IMR-90 (cell line): ENCODE data around the gene ZNF764. TPM values are rescaled to one million over a fixed set of nuclear protein-coding genes. Genes with fewer than 3 reads are reported as not detected.

Source experiments
- ATAC-seq: fragments of 200-7000 bp; cut with Tn5 transposase; 2 replicates; pipeline ENCODE4 v1.9.1; 2020; ENCODE audit warnings: low read depth, mild to moderate bottlenecking, moderate library complexity
- BruUV-seq: library from RNA; stranded (reverse); fragments of 400-500 nt; replicated peaks from 2 replicates; lab custom pipeline; 2021; lab: Mats Ljungman, UMichigan
- CTCF ChIA-PET: fragments of 300-600 bp; formaldehyde crosslinking; extraction: SDS; loops from one replicate; lab custom pipeline; 2021; ENCODE audit warnings: antibody characterized with exemption; lab: Yijun Ruan, JAX
- POLR2A ChIA-PET: fragments of 300-600 bp; sonication (Branson Sonifier 250); formaldehyde crosslinking; loops from one replicate; lab custom pipeline; 2022; ENCODE audit warnings: antibody characterized with exemption; ENCODE audit not compliant: unreplicated experiment; lab: Charles Lee
- DNase-seq: peaks from one replicate; pipeline ENCODE4 v3.0.0; 2013
- H2AFZ ChIP-seq: replicated peaks from 2 replicates; pipeline ENCODE3; 2013; ENCODE audit warnings: low read length, mild to moderate bottlenecking; ENCODE audit not compliant: poor library complexity
- H2AK5ac ChIP-seq: 2 replicates; pipeline ENCODE4 v1.6.1; 2013; ENCODE audit warnings: low read depth, low read length, inconsistent platforms
- H2AK9ac ChIP-seq: replicated peaks from 2 replicates; pipeline ENCODE3; 2013; ENCODE audit warnings: mild to moderate bottlenecking, low read depth, low read length, moderate library complexity; ENCODE audit not compliant: poor library complexity
- H2BK120ac ChIP-seq: 2 replicates; pipeline ENCODE4 v1.6.1; 2013; ENCODE audit warnings: low read depth, low read length, inconsistent platforms
- H2BK15ac ChIP-seq: 3 replicates; pipeline ENCODE4 v1.6.1; 2013; ENCODE audit warnings: low read depth, low read length, inconsistent platforms
- H2BK20ac ChIP-seq: 2 replicates; pipeline ENCODE4 v1.6.1; 2013; ENCODE audit warnings: low read depth, mild to moderate bottlenecking, inconsistent platforms, low read length, moderate library complexity
- H2BK5ac ChIP-seq: 2 replicates; pipeline ENCODE4 v1.6.1; 2013; ENCODE audit warnings: mild to moderate bottlenecking, low read depth, low read length, inconsistent platforms; ENCODE audit not compliant: poor library complexity, severe bottlenecking
- H3K14ac ChIP-seq: replicated peaks from 2 replicates; pipeline ENCODE4 v1.6.1; 2013; ENCODE audit warnings: low read depth, low read length, inconsistent platforms
- H3K18ac ChIP-seq: 2 replicates; pipeline ENCODE4 v1.6.1; 2013; ENCODE audit warnings: low read depth, low read length, control low read depth
- H3K23ac ChIP-seq: 2 replicates; pipeline ENCODE4 v1.6.1; 2013; ENCODE audit warnings: low read depth, low read length, inconsistent platforms
- H3K27ac ChIP-seq: 2 replicates; pipeline ENCODE4 v1.5.1; 2013; ENCODE audit warnings: mild to moderate bottlenecking, control low read depth, low read length; ENCODE audit not compliant: insufficient read depth
- H3K27me3 ChIP-seq: 2 replicates; pipeline ENCODE4 v1.6.1; 2013; ENCODE audit warnings: low read length; ENCODE audit not compliant: control insufficient read depth, insufficient read depth
- H3K36me3 ChIP-seq: 2 replicates; pipeline ENCODE4 v1.6.1; 2013; ENCODE audit warnings: low read length, mixed read lengths; ENCODE audit not compliant: control insufficient read depth, insufficient read depth
- H3K4ac ChIP-seq: 2 replicates; pipeline ENCODE4 v1.6.1; 2013; ENCODE audit warnings: low read depth, low read length, inconsistent platforms
- H3K4me1 ChIP-seq: 2 replicates; pipeline ENCODE4 v1.6.1; 2013; ENCODE audit warnings: low read length, mixed read lengths; ENCODE audit not compliant: control insufficient read depth, insufficient read depth
- H3K4me2 ChIP-seq: 2 replicates; pipeline ENCODE4 v1.6.1; 2013; ENCODE audit warnings: low read depth, mild to moderate bottlenecking, control low read depth, low read length, moderate library complexity
- H3K4me3 ChIP-seq: 2 replicates; pipeline ENCODE4 v1.5.1; 2013; ENCODE audit warnings: low read depth, mild to moderate bottlenecking, control low read depth, low read length, moderate library complexity; ENCODE audit not compliant: insufficient read depth
- H3K56ac ChIP-seq: 2 replicates; pipeline ENCODE4 v1.6.1; 2013; ENCODE audit warnings: low read length, inconsistent platforms; ENCODE audit not compliant: insufficient read depth; ENCODE audit errors: extremely low read depth
- H3K79me1 ChIP-seq, 2 experiments: 2 replicates each; pipeline ENCODE4 v1.6.1; 2013; ENCODE audit warnings: low read length in 2 of 2, inconsistent platforms in 1 of 2, low read depth in 1 of 2
- H3K9ac ChIP-seq: 2 replicates; pipeline ENCODE4 v1.6.1; 2013; ENCODE audit warnings: low read depth, low read length, control low read depth
- H3K9me1 ChIP-seq: 2 replicates; pipeline ENCODE4 v1.6.1; 2013; ENCODE audit warnings: low read length, inconsistent platforms; ENCODE audit not compliant: insufficient read depth
- H3K9me3 ChIP-seq: 2 replicates; pipeline ENCODE4 v1.6.1; 2013; ENCODE audit warnings: low read length; ENCODE audit not compliant: control insufficient read depth, insufficient read depth
- H4K20me1 ChIP-seq: 2 replicates; pipeline ENCODE4 v1.6.1; 2013; ENCODE audit warnings: low read length, inconsistent platforms; ENCODE audit not compliant: insufficient read depth
- H4K5ac ChIP-seq: 2 replicates; pipeline ENCODE4 v1.6.1; 2013; ENCODE audit warnings: mild to moderate bottlenecking, low read depth, low read length, control low read depth
- H4K8ac ChIP-seq, 2 experiments: 2 replicates each; pipeline ENCODE4 v1.6.1; 2013; ENCODE audit warnings: low read depth in 2 of 2, low read length in 2 of 2, control low read depth in 1 of 2, inconsistent platforms in 1 of 2
- H4K91ac ChIP-seq: 2 replicates; pipeline ENCODE4 v1.6.1; 2013; ENCODE audit warnings: low read depth, low read length, inconsistent platforms; ENCODE audit not compliant: insufficient read depth
- BHLHE40 ChIP-seq: fragments of 150-350 bp; IDR thresholded peaks from 2 replicates; pipeline ENCODE4 v1.6.1; 2016; ENCODE audit warnings: mild to moderate bottlenecking, low read depth, low read length
- CTCF ChIP-seq: conservative IDR thresholded peaks from 2 replicates; pipeline ENCODE4 v1.5.1; 2012; ENCODE audit warnings: mild to moderate bottlenecking, low read depth, low read length, improper control_type of control experiment
- MAZ ChIP-seq: IDR thresholded peaks from 2 replicates; pipeline ENCODE4 v1.6.1; 2012; ENCODE audit warnings: low read depth, mild to moderate bottlenecking, low read length, improper control_type of control experiment, moderate library complexity, borderline replicate concordance
- NFE2L2 ChIP-seq: fragments of 150-350 bp; IDR thresholded peaks from 2 replicates; pipeline ENCODE4 v1.6.1; 2016; ENCODE audit warnings: low read depth, mild to moderate bottlenecking, low read length
- POLR2A ChIP-seq: IDR thresholded peaks from 2 replicates; pipeline ENCODE4 v1.6.1; 2012; ENCODE audit warnings: mild to moderate bottlenecking, low read depth, low read length
- RCOR1 ChIP-seq: IDR thresholded peaks from 2 replicates; pipeline ENCODE4 v1.6.1; 2012; ENCODE audit warnings: mild to moderate bottlenecking, low read length, improper control_type of control experiment; ENCODE audit not compliant: insufficient replicate concordance
- WGBS, 2 experiments: methylation state at CpG; one replicate each; pipeline versions ENCODE4 v1.1.5 to v1.1.7; 2013; ENCODE audit warnings: missing lambda C conversion rate in 2 of 2; ENCODE audit not compliant: insufficient read length in 1 of 2; ENCODE audit errors: extremely low coverage in 2 of 2; 5-methylcytosine and 5-hydroxymethylcytosine counted together
- dilution Hi-C: fragments of 300-500 bp; cut with HindIII; formaldehyde crosslinking; loops from one replicate; pipeline ENCODE4 v1.14.3; 2018; ENCODE audit warnings: low sequenced_read_pairs; ENCODE audit not compliant: unreplicated experiment
- in situ Hi-C: fragments of 300-500 bp; cut with MboI; formaldehyde crosslinking; loops from 3 replicates; pipeline ENCODE4 v1.14.3; 2019; ENCODE audit warnings: low sequenced_read_pairs, inconsistent platforms, mixed read lengths
- intact Hi-C: fragments of 100-400 bp; cut with micrococcal nuclease; formaldehyde crosslinking; loops from 2 replicates; pipeline ENCODE4 v1.10.0; 2022
- polyA plus RNA-seq, 3 experiments: library from polyadenylated mRNA; depleted of rRNA; stranded (reverse); fragments of >200 nt; gene quantifications; 2 replicates each; pipeline ENCODE4 v1.2.3, GENCODE V29; 2012; ENCODE audit warnings: low replicate concordance in 1 of 3
- total RNA-seq: library from RNA; depleted of rRNA; stranded (reverse); fragments of >200 nt; gene quantifications from 2 replicates; pipeline ENCODE4 v1.2.3, GENCODE V29; 2012

The ZNF764 gene
- total and polyA plus RNA-seq, 2 of the 4 experiments (the other 2 are of a cell fraction) = 2.2 to 4.6 TPM

DNA sequence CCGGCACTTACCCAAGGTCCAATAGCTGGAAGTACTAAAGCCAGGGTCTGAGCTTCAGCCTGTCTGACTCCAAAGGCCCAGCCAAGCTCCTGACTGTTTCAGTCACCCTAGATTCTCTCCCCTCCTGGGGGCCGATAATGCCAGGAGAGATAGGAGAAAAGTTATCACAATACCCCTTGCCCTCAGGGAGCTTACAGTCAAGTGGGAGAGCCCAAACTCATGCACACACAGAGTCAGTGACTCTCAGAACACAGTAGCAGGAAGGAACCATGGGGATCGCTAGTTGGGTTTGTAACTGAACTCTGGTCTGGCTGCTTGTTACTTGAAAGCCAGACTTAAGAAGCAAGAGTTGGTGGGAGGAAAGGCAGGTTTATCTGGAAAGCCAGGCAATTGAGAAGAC is 46.7 kb downstream of the ZNF764 start:
- H3K27ac ChIP-seq = no peak overlapping the region
- H3K14ac ChIP-seq = no peak overlapping the region
- in situ Hi-C loops = no loop called here
- dilution Hi-C loops = no loop called here
- ATAC-seq = no peak
- ChIA-PET CTCF (no interaction called here), POLR2A (no interaction called here)
- no peak overlapping the region for H2BK15ac ChIP-seq
- no peak overlapping the region for H4K91ac ChIP-seq
- no peak overlapping the region for H3K4ac ChIP-seq
- TF ChIP-seq POLR2A (no peak), BHLHE40 (no peak), RCOR1 (no peak), NFE2L2 (no peak), MAZ (no peak), CTCF (no peak)
- no peaks in the 10 kb centered on the region for H4K20me1 ChIP-seq
- H3K4me1 ChIP-seq = no peaks in the 10 kb centered on the region
- no peak for DNase-seq
- H2BK120ac ChIP-seq = no peak overlapping the region
- intact Hi-C loops = no loop called here
- no peak overlapping the region for H2AFZ ChIP-seq
- no peak overlapping the region for H4K5ac ChIP-seq
- H2BK5ac ChIP-seq = no peak overlapping the region
- H3K23ac ChIP-seq = no peak overlapping the region
- 83% methylated on average over 1 of the region's 3 CpGs; no CpG with 5 or more reads in 1 of the 2 experiments for WGBS, 2 experiments
- no peak overlapping the region for H3K9ac ChIP-seq
- no peak overlapping the region for H3K4me2 ChIP-seq
- H3K56ac ChIP-seq = no peak overlapping the region
- no peak overlapping the region for H3K4me3 ChIP-seq
- H4K8ac ChIP-seq = no peak overlapping the region
- H2AK9ac ChIP-seq = no peak overlapping the region
- no peak overlapping the region for H3K18ac ChIP-seq
- BruUV-seq = no TSS peak
- H2BK20ac ChIP-seq = no peak overlapping the region
- no peaks in the 10 kb centered on the region for H3K9me1 ChIP-seq
- no peaks in the 10 kb centered on the region for H3K79me1 ChIP-seq
- no peaks in the 10 kb centered on the region for H3K9me3 ChIP-seq
- no peak overlapping the region for H2AK5ac ChIP-seq
- H3K27me3 ChIP-seq = peaks cover 30% of the 10 kb centered on the region; the same call in 1 of the 2 replicates
- H3K36me3 ChIP-seq = no peaks in the 10 kb centered on the region
